Mammary epithelial cell (primary cell): ENCODE results near the gene SPINK13.

Experiments
- EZH2 ChIP-seq: IDR thresholded peaks from 2 replicates; pipeline ENCODE4 v1.6.1; 2012; ENCODE audit warnings: low read length, inconsistent platforms, borderline replicate concordance
- TF ChIP-seq, protein P1 (sequence below), 2 donors: IDR thresholded peaks in 1 of 2; conservative IDR thresholded peaks in 1 of 2; 2 replicates each; pipeline ENCODE4 v1.5.1; 2011 to 2012; ENCODE audit warnings: inconsistent platforms in 2 of 2, low read length in 2 of 2, mild to moderate bottlenecking in 2 of 2, control low read depth in 1 of 2, low read depth in 1 of 2; ENCODE audit not compliant: insufficient read depth in 1 of 2; ENCODE audit errors: extremely low read depth in 1 of 2

DNA sequence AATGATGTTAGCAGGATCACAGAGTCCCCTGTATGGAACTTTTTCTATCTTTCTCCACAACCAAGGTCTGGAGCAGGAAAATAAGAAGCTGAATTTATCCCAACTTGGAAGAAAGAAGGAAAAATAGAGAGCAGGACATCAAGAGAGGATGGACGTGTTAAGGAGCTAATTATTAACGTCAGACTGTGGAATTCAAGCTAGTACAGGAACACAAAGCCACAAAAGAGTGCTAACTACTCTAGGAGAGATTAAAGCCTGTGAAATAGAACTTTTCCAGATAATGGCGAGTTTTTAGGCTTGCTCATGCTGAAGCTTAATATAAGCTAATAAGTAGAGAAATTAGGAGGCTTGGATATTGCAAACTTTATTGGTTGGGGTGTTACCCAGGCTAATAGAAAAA lies 632 bp upstream of the SPINK13 start:
- TF ChIP-seq, protein P1, sequence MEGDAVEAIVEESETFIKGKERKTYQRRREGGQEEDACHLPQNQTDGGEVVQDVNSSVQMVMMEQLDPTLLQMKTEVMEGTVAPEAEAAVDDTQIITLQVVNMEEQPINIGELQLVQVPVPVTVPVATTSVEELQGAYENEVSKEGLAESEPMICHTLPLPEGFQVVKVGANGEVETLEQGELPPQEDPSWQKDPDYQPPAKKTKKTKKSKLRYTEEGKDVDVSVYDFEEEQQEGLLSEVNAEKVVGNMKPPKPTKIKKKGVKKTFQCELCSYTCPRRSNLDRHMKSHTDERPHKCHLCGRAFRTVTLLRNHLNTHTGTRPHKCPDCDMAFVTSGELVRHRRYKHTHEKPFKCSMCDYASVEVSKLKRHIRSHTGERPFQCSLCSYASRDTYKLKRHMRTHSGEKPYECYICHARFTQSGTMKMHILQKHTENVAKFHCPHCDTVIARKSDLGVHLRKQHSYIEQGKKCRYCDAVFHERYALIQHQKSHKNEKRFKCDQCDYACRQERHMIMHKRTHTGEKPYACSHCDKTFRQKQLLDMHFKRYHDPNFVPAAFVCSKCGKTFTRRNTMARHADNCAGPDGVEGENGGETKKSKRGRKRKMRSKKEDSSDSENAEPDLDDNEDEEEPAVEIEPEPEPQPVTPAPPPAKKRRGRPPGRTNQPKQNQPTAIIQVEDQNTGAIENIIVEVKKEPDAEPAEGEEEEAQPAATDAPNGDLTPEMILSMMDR (conservative IDR thresholded peaks at IDR 0.05 in 1 of 2, IDR thresholded peaks at IDR 0.05 in 1 of 2; ENCODE audit: extremely low read depth in 1 of 2, insufficient read depth in 1 of 2, low read depth in 1 of 2, low read length in 2 of 2) = no peak
- no peak for TF ChIP-seq EZH2
